Liver (tissue), 9 donors: ENCODE results near the gene HOXB3. TPM values are rescaled to one million over a fixed set of nuclear protein-coding genes. Genes with fewer than 3 reads are reported as not detected.

Experiments used
- DNase-seq: peaks from one replicate; pipeline ENCODE4 v3.0.0-alpha.2; 2017; ENCODE audit warnings: low spot score
- H3K27ac ChIP-seq, 2 donors: one replicate each; pipeline ENCODE4 v1.7.0; 2013; ENCODE audit warnings: inconsistent platforms in 2 of 2, low read length in 2 of 2, control low read depth in 1 of 2, low read depth in 1 of 2, mild to moderate bottlenecking in 1 of 2
- H3K27me3 ChIP-seq, 4 donors: one replicate each; pipeline versions ENCODE4 v1.6.1 to v1.7.0; 2013; ENCODE audit warnings: low read length in 3 of 4, inconsistent platforms in 1 of 4, mild to moderate bottlenecking in 1 of 4, moderate library complexity in 1 of 4; ENCODE audit not compliant: control insufficient read depth in 4 of 4, insufficient read depth in 4 of 4
- H3K36me3 ChIP-seq, 4 donors: one replicate each; pipeline versions ENCODE4 v1.6.1 to v1.7.0; 2013; ENCODE audit warnings: low read length in 3 of 4, mild to moderate bottlenecking in 3 of 4, low read depth in 1 of 4, moderate library complexity in 1 of 4; ENCODE audit not compliant: control insufficient read depth in 4 of 4, insufficient read depth in 3 of 4
- H3K4me1 ChIP-seq, 4 donors: one replicate each; pipeline versions ENCODE4 v1.6.1 to v1.7.0; 2013; ENCODE audit warnings: low read length in 3 of 4, mild to moderate bottlenecking in 3 of 4, moderate library complexity in 1 of 4; ENCODE audit not compliant: control insufficient read depth in 4 of 4, insufficient read depth in 4 of 4
- H3K4me3 ChIP-seq, 3 donors: one replicate each; pipeline versions ENCODE4 v1.6.1 to v1.7.0; 2013; ENCODE audit warnings: low read length in 3 of 3, control low read depth in 1 of 3, low read depth in 1 of 3, mild to moderate bottlenecking in 1 of 3
- H3K9ac ChIP-seq, 2 donors: one replicate each; pipeline ENCODE4 v1.7.0; 2013; ENCODE audit warnings: low read length in 2 of 2, mild to moderate bottlenecking in 2 of 2, moderate library complexity in 2 of 2, control low read depth in 1 of 2, low read depth in 1 of 2
- H3K9me3 ChIP-seq, 4 donors: one replicate each; pipeline versions ENCODE4 v1.6.1 to v1.7.0; 2013; ENCODE audit warnings: low read length in 3 of 4; ENCODE audit not compliant: control insufficient read depth in 4 of 4
- EGR1 ChIP-seq, 2 donors: IDR thresholded peaks; 2 replicates each; pipeline ENCODE4 v1.6.1; 2016 to 2018; ENCODE audit warnings: antibody characterized with exemption in 2 of 2, low read depth in 2 of 2
- FOXA1 ChIP-seq: IDR thresholded peaks from 2 replicates; pipeline ENCODE4 v1.6.1; 2016; ENCODE audit warnings: antibody characterized with exemption
- GABPA ChIP-seq, 2 donors: IDR thresholded peaks in 1 of 2; conservative IDR thresholded peaks in 1 of 2; 2 replicates each; pipeline ENCODE4 v1.6.1; 2016; ENCODE audit warnings: antibody characterized with exemption in 2 of 2, mild to moderate bottlenecking in 1 of 2, moderate library complexity in 1 of 2
- HNF4A ChIP-seq, 2 donors: conservative IDR thresholded peaks; 2 replicates each; pipeline ENCODE4 v1.6.1; 2016; ENCODE audit warnings: antibody characterized with exemption in 2 of 2, mild to moderate bottlenecking in 2 of 2
- JUND ChIP-seq, 2 donors: IDR thresholded peaks; 2 replicates each; pipeline ENCODE4 v1.6.1; 2016; ENCODE audit warnings: antibody characterized with exemption in 2 of 2
- NR2F2 ChIP-seq: IDR thresholded peaks from 2 replicates; pipeline ENCODE4 v1.6.1; 2016; ENCODE audit warnings: antibody characterized with exemption
- RAD21 ChIP-seq, 2 donors: IDR thresholded peaks; 2 replicates each; pipeline ENCODE4 v1.6.1; 2016; ENCODE audit warnings: antibody characterized with exemption in 2 of 2, mild to moderate bottlenecking in 2 of 2
- SP1 ChIP-seq: IDR thresholded peaks from 2 replicates; pipeline ENCODE4 v1.6.1; 2018; ENCODE audit warnings: antibody characterized with exemption, mild to moderate bottlenecking
- WGBS: extraction: QIAGEN DNeasy Blood & Tissue Kit; methylation state at CpG from one replicate; pipeline ENCODE4 v1.1.7; 2013; 5-methylcytosine and 5-hydroxymethylcytosine counted together
- polyA plus RNA-seq, 2 donors: library from polyadenylated mRNA; stranded (reverse) in 1 of 2; unstranded in 1 of 2; fragments of 200-250 nt in 1 of 2; fragments of >200 nt in 1 of 2; fragmentation: Nextera tagmentation in 1 of 2; extraction: Ambion mirVana in 1 of 2; gene quantifications; one replicate each; pipeline versions ENCODE4 v1.2.1 to v1.2.3, GENCODE V29; 2013 to 2015
- total RNA-seq, 2 donors: library from RNA; depleted of rRNA; stranded (reverse); fragments of >200 nt; gene quantifications; one replicate each; pipeline ENCODE4 v1.2.3, GENCODE V29; 2014
- TF ChIP-seq, protein P1 (sequence below): IDR thresholded peaks from 2 replicates; pipeline ENCODE4 v1.6.1; 2016; ENCODE audit warnings: antibody characterized with exemption
- TF ChIP-seq, protein P2 (sequence below): IDR thresholded peaks from 2 replicates; pipeline ENCODE4 v1.6.1; 2016; ENCODE audit warnings: antibody characterized with exemption
- TF ChIP-seq, protein P3 (sequence below): IDR thresholded peaks from 2 replicates; pipeline ENCODE4 v1.6.1; 2016; ENCODE audit warnings: antibody characterized with exemption
- TF ChIP-seq, protein P4 (sequence below): IDR thresholded peaks from 2 replicates; pipeline ENCODE4 v1.6.1; 2016; ENCODE audit warnings: antibody characterized with exemption, mild to moderate bottlenecking
- donor health status: healthy.
- donor health status: healthy.
- donor health status: healthy.
- donor health status: healthy.
- donor health status: healthy.

The HOXB3 gene
- total and polyA plus RNA-seq, 4 donors = 0.75 to 2.2 (median 1.2) TPM

DNA sequence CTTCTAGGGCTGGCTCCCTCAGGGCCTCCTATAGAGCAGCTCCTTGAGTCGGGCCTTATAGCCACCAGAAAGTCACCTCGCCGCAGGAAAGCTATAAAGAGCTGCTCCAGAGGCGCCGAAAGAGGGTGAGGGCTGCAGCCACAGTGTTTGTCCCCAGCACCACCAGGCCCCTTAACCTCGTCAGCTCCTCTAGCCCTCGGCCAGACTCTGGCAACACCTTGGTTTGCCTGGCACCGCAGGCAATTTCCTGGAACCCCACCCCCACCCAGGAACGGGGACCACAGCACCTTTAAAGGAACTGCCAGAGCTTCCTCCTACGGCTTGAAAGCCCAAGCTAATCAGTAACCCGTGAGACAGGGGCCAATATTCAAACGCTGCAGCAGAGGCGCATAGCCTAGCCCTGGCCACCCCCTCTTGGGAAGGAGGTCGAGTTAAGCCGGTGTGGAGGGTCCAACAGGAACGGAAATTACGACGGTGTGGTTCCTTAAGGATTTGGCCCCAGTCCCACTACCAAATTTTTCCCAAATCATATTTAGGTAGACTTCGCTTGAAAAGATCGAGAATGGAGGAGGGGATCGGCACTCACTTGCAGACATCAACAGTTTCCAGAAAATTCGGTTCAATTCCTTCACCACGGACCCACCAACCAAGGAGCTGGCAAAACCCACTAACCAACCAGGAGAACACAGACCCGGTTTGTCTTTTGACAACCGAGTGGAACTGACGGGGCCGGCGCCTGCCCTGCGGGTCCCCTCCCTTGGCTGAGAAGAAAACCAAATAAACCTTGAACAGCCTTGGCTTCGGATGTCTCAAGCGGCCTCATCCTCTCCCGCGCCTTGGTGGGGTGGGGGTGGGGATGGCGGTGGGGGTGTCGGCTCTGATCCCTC lies 11.7 kb upstream of the HOXB3 start:
- Histone ChIP-seq H3K4me3 (no peak overlapping the region), H3K27me3 (peaks cover 0 to 46% (median 18%) of the 10 kb centered on the region in 4 donors), H3K9me3 (no peaks in the 10 kb centered on the region), H3K9ac (no peak overlapping the region), H3K4me1 (peaks cover 0 to 20% (median 4%) of the 10 kb centered on the region in 4 donors), H3K27ac (no peak overlapping the region), H3K36me3 (no peaks in the 10 kb centered on the region)
- DNase-seq = no peak
- WGBS = 16% methylated on average over 35 of the region's 35 CpGs
- TF ChIP-seq, protein P1, sequence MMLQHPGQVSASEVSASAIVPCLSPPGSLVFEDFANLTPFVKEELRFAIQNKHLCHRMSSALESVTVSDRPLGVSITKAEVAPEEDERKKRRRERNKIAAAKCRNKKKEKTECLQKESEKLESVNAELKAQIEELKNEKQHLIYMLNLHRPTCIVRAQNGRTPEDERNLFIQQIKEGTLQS = no peak
- TF ChIP-seq HNF4A (conservative IDR thresholded peaks at IDR 0.05) (no peak), GABPA (IDR thresholded peaks at IDR 0.05 in 1 of 2, conservative IDR thresholded peaks at IDR 0.05 in 1 of 2) (no peak), FOXA1 (no peak), SP1 (no peak), RAD21 (IDR thresholded peaks at IDR 0.05) (no peak)
- TF ChIP-seq, protein P2, sequence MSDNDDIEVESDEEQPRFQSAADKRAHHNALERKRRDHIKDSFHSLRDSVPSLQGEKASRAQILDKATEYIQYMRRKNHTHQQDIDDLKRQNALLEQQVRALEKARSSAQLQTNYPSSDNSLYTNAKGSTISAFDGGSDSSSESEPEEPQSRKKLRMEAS = no peak
- TF ChIP-seq, protein P3, sequence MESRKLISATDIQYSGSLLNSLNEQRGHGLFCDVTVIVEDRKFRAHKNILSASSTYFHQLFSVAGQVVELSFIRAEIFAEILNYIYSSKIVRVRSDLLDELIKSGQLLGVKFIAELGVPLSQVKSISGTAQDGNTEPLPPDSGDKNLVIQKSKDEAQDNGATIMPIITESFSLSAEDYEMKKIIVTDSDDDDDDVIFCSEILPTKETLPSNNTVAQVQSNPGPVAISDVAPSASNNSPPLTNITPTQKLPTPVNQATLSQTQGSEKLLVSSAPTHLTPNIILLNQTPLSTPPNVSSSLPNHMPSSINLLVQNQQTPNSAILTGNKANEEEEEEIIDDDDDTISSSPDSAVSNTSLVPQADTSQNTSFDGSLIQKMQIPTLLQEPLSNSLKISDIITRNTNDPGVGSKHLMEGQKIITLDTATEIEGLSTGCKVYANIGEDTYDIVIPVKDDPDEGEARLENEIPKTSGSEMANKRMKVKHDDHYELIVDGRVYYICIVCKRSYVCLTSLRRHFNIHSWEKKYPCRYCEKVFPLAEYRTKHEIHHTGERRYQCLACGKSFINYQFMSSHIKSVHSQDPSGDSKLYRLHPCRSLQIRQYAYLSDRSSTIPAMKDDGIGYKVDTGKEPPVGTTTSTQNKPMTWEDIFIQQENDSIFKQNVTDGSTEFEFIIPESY = no peak
- TF ChIP-seq, protein P4, sequence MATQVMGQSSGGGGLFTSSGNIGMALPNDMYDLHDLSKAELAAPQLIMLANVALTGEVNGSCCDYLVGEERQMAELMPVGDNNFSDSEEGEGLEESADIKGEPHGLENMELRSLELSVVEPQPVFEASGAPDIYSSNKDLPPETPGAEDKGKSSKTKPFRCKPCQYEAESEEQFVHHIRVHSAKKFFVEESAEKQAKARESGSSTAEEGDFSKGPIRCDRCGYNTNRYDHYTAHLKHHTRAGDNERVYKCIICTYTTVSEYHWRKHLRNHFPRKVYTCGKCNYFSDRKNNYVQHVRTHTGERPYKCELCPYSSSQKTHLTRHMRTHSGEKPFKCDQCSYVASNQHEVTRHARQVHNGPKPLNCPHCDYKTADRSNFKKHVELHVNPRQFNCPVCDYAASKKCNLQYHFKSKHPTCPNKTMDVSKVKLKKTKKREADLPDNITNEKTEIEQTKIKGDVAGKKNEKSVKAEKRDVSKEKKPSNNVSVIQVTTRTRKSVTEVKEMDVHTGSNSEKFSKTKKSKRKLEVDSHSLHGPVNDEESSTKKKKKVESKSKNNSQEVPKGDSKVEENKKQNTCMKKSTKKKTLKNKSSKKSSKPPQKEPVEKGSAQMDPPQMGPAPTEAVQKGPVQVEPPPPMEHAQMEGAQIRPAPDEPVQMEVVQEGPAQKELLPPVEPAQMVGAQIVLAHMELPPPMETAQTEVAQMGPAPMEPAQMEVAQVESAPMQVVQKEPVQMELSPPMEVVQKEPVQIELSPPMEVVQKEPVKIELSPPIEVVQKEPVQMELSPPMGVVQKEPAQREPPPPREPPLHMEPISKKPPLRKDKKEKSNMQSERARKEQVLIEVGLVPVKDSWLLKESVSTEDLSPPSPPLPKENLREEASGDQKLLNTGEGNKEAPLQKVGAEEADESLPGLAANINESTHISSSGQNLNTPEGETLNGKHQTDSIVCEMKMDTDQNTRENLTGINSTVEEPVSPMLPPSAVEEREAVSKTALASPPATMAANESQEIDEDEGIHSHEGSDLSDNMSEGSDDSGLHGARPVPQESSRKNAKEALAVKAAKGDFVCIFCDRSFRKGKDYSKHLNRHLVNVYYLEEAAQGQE = no peak

DNA sequence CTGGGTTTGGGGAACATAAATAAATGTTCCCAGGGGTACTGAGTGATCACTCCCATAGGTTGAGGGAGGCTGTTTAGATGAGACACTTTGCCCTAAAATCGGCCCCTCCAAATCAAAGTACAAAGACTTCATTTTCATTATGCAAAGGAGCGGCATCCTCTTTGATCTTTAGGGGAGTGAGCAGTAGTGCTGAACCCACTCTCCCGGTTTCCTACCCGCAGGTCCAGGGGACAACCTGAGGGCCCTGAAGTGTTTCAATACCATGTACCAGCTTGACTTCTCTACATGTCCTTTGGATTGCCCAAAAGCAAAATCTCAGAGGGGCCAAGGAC lies 11.1 kb upstream of the HOXB3 start:
- H3K4me3 ChIP-seq = no peak overlapping the region
- TF ChIP-seq NR2F2 (no peak), GABPA (IDR thresholded peaks at IDR 0.05 in 1 of 2, conservative IDR thresholded peaks at IDR 0.05 in 1 of 2) (no peak), RAD21 (IDR thresholded peaks at IDR 0.05) (no peak), JUND (IDR thresholded peaks at IDR 0.05) (no peak), HNF4A (conservative IDR thresholded peaks at IDR 0.05) (no peak), EGR1 (IDR thresholded peaks at IDR 0.05; ENCODE audit: low read depth in 2 of 2) (no peak)
- H3K27ac ChIP-seq = no peak overlapping the region
- H3K4me1 ChIP-seq = peaks cover 0 to 22% (median 4%) of the 10 kb centered on the region in 4 donors
- DNase-seq = no peak
- H3K36me3 ChIP-seq = no peaks in the 10 kb centered on the region
- no peaks in the 10 kb centered on the region for H3K9me3 ChIP-seq
- H3K27me3 ChIP-seq = peaks cover 0 to 46% (median 16%) of the 10 kb centered on the region in 4 donors
- 30% methylated on average over 4 of the region's 4 CpGs for WGBS
- H3K9ac ChIP-seq = no peak overlapping the region
